Measurements from ENCODE around the gene UCP3.

The UCP3 gene

DNA sequence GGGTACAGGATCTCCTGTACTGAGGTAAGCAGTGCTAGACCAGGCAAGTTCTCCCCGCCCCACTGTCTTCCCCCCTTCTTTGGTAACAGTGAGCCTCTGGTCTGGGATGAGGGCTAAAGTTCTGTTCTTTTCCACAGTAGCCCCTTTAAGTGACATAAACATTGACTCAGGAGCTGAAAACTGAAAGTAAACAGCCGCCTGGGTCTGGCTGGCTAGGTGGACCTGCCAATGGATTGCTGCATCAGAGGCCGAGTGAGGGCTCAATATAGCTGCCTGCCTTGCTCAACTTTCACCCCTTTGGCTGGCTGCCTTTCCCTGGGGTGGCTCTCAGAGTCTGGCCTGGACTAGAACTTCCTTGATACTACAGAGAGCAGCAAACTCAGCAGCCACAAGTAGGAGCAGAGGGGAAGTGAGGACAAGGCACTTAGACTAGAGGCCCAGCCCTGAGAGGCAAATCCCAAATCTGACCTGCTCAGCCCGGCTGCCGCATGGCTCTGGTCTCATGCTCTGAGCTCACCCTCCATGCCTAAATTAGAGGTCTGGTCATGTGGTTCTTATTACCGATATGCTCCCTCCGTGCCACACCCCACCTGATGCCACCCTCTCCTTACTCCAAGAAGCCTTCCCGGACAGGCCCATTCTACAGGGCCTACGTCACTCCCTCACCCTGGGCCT, 9.6 kb upstream of the UCP3 start:
- DNase-seq, result no peak

- no peak for DNase-seq
These were observed 8.7 kb upstream of the UCP3 start for GRCh38 chr11:74017631-74018030.

DNA sequence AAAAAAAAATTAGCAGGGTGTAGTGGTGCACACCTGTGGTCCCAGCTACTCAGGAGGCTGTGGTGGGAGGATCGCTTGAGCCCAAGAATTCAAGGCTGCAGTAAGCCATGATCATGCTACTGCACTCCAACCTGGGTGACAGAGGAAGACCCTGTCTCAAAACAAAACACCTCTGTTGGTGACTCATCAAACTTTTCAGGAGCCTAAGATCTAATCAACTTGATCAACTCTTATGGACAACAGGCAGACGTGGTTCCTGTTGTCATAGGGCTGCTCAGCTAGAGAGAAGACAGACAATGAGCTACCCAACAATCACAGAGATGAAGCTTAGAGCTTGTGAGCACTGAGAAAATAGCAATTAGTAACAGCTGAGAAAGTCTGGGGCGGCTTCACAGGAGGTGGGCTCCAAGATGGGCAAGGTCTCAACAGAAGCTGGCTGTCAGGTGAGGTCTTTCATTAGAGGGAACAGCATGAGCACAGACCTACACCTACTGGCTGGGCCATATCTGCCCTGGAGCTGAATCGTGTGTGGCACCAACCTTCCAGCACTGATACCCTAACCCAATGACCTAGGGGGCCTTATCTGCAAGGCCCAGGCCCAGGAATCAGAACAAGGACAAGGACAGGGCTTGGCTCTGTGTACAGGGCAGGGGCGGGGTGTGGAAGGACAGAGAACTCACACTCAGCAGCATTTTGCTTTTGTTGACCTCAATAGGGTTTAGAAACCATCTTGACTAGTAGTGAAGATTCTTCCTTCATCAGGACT, 7.2 kb upstream of the UCP3 start:
- DNase-seq, result no peak

- DNase-seq, result no peak
These were observed 6.0 kb upstream of the UCP3 start for GRCh38 chr11:74014880-74015279.

GRCh38 chr11:74013141-74013540, 4.3 kb upstream of the UCP3 start:
- no peak for DNase-seq

- DNase-seq, result no peak
These were observed 3.4 kb upstream of the UCP3 start for GRCh38 chr11:74012074-74012809.

DNA sequence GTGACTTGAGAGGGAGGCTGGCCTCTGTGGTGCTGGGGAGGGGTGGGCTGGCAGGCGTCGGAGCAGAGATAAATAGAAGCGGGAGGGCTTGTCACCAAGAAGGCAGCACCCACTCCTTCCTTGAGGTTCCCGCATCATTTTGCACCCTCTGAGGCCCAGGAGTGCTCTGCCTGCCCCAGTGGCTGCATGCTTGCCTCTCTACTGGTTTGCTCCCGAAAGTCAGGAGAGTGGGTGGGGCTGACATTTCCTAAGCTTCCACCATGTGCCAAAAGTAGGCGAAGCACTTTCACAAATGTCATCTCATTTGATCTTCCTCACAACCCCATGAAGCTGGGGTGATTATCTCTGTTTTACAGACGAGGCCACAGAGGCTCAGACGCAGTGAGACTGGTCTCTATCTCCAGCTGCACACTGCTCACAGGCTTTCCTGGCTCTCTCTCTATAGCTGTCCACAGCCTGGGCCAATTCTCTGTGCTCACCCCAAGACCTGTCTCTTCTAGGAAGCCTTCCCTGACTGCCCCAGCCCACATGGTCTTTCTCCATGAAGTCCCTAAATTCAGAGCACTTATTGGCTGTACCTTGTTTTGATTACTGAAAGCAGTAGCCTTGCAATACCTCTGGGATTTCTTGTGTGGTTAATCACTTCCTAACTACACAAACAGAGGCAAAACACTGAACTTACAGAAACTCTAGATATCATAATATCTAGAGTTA, 2.6 kb upstream of the UCP3 start:
- DNase-seq, result peak; percentile 82

DNA sequence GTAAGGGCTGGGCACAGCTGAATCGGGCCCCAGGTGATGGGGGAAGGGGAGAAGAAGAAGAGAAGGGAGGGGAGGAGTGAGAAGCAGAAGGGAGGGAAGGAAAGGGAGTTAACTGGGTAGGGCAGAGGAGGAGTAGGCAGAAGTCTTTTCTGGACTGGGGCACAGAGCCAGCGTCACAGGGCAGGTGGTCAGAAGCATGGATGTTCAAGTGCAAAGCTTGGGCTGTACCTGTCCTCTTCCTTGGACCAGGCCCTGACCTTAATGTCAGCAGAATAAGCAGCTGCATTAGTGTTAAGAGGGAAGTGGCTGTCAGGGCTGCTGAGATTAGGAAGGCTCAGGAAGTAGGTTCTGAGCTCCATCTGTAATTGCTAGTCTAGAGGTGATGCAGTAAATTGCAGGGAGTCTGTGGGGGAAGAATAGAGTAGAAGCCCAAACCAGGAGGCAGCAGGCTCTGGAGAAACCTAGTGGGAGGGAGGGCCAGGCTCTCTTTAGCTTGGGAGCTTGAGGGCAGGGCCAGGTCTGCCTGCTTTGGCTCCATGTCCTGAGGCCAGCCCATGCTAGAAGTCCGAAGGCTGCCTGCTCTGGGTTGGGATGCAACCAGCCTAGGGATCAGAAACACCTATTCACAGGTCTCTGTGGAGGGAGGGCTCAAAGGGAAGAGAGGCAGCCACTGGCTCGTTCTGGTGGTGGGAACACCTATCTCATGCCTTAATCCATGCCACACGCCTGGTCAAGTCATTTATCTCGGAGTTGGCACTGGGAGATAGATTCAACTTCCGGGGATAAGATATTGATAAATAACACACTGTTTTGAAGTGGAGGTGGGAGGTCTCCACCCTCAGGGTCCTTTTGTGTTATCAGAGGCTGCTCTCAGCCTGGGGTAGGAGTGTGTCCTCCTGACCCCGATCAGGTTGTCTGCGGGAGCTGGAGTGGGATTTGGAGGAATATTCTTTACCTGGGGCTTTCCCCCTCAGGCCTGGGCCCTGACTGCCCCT, 1.7 kb upstream of the UCP3 start:
- DNase-seq, result no peak

GRCh38 chr11:74009675-74010305, 905 bp upstream of the UCP3 start:
- no peak for DNase-seq

GRCh38 chr11:74009230-74009547, 304 bp upstream of the UCP3 start:
- DNase-seq, result no peak

DNA sequence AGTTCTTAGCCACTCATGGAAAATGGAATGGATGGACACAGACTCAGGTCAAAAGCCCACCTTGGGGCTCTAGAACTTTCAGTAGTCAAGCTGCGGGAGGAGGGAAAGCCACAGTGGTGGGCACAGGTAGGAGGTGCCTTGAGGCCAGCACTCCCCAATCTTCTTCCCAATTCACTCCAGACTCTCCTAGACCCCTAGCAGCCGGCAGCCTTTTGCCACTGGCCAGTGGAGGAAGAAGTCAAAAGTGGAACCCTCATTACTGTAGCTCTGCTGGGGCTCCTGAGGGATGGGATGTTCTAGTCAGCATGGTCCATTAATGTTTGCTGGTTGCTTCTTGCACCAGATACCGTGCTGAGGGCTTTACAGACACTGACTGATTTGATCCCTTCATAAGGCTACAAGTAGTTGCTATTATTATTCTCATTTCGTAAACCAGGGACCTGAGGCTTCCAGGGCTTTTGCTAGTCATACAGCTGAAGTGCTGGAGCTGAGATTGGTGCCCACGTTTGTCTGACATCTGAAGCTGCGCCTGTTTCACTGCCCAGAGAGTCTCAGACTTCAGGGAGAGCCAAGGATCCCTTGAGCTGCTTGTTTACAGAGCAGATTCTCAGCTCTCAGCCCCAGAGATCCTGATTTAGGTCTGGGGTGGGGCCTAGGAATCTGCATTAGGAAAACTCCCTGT, 1.1 kb downstream of the UCP3 start:
- no peak for DNase-seq

- DNase-seq, result no peak
These were observed 2.1 kb downstream of the UCP3 start for GRCh38 chr11:74006743-74007304.

DNA sequence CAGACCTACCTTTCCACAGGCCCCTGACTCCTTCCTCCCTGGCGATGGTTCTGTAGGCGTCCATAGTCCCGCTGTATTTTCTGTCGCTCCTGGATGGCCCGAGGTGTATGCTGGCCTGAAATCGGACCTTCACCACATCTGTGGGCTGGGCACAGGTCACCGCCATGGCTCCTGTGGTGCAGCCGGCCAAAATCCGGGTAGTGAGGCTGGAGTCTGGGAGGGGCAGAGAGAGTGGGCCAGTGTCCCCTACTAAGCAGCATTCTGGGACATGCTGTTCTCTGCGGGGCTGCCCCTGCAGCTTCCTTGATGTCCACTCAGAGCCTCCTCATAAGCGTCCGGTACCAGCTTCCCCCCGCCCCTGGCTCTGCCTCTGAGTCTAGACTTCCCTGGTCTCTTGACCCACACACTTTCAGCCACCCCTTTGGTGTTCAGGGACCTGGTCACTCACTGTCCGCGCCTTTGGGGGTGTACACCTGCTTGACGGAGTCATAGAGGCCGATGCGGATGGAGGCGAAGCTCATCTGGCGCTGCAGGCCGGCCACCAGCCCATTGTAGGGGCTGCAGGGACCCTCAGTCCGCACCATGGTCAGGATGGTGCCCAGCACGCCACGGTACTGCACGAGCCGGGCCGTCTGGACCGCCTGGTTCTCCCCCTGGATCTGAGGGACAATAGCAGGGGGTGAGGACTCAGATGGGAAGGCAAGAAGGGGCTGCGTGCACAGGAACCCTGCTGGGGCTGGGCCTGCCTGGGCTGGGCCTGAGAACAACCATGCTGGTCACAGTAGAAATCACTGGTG, 3.0 kb downstream of the UCP3 start:
- no peak for DNase-seq

DNA sequence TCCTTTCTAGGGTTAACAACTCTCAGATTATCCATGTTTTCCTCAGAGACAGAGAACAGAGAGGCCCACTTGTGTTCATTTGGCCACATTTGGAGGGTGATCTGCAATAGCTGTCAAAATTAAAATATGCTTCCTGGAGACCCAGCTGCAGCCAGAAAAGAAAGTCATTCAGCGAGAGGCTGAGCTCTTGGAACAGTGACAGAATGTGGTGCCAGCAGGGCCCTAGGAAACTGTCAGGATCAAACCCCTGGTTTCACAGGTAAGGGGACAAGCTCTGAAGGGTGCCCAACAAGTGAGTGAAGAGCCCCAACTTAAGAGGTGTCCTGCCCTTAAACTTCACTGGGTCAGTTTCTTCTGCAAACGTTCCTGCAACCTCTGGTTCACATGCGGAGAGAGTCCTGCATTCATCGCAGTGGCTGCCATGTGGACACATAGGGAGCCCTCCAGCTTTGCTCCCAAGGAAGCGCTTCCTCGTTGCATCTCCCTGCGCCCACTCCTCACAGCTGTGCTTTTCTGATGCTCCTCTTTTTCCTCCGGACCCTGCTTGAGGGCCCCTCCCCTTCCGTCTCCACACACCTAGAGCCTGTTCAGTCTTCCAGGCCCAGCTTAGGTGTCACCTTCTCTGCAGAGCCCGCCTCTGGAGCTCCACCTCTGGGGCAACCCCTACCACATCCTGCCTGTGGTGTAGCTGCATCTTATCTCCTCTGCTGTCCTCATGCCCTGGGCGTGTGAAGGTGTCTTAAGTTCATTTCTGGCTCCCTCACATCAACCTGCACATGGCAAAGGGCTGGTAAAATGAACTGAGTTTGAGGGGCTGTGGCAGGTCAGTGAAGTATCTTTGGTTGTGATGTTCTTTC, 3.9 kb downstream of the UCP3 start:
- peak; percentile 91 for DNase-seq

GRCh38 chr11:74004046-74004695, 4.7 kb downstream of the UCP3 start:
- no peak for DNase-seq

DNA sequence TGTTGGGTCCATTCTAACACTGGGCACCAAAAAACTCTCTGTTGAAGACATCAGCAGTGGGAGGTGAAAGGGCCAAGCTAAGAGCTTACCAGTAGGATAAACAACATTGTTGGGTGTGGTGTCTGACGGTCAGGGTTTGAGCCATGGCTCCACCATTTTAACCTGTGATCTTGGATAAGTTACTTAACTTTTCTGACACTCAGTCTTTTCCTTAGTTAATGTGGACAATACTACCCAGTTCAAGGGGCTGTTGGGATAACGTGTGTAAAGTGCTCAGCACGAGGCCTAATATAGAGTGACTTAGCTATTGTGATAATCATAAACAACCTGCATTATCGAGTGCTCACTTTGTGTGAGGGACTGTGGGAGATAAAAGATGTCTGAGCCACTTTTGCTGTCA, 6.1 kb downstream of the UCP3 start:
- DNase-seq, result no peak

DNA sequence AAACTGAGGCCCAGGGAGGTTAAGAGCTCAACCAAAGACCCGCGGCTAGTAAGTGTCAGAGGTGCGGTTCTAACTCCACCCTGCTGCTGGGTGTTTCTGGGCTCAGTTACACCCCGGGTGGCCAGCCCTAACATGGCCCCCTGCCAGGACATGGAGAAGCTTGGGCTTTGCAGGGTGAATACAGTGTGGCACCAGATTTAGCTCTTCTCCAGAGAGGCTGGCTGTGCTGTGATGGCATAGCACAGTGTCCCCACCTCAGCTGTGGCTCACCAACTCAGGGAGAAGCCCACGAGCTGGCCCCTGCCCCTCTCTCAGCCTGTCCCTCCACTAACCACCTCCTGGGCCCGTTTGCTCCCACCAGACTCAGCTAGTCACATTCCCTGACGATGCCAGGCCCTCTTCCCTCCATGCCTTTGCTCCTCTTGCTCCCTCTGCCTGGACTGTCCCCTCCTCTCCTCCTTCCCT, 7.0 kb downstream of the UCP3 start:
- no peak for DNase-seq

Measured in CD4-positive, alpha-beta T cell treated with Interleukin-17A for 1 hour (primary cell).